Measurements from ENCODE around the gene SLC4A4.
A peak's percentile ranks its signal among the peaks of the same experiment; 100 is the strongest.
"Not testable (repeated sequence)": the region's sequence is repeated elsewhere in the genome, so short reads cannot be mapped to it uniquely, and the experiment has no call there.

The SLC4A4 gene

GRCh38 chr4:71380788-71381187 is 42.0 kb downstream of the SLC4A4 start:
- H3K9me3 Mint-ChIP-seq: no peaks in the 10 kb centered on the region
- no peaks in the 10 kb centered on the region for H3K36me3 Mint-ChIP-seq
- DNase-seq (ENCODE audit: low spot score in 2 of 2) (no peak), ATAC-seq (no peak)
- H3K27ac Mint-ChIP-seq: no peak overlapping the region
- H3K4me3 Mint-ChIP-seq: no peak overlapping the region
- no peaks in the 10 kb centered on the region for H3K4me1 Mint-ChIP-seq

- H3K36me3 Mint-ChIP-seq: peaks cover 6% of the 10 kb centered on the region
- no peak overlapping the region for H3K4me3 Mint-ChIP-seq
- no peaks in the 10 kb centered on the region for H3K4me1 Mint-ChIP-seq
- no peak for DNase-seq (ENCODE audit: low spot score in 2 of 2)
- no peaks in the 10 kb centered on the region for H3K9me3 Mint-ChIP-seq
- no peak for ATAC-seq
- no peak overlapping the region for H3K27ac Mint-ChIP-seq
Measured at GRCh38 chr4:71382125-71382899, 43.5 kb downstream of the SLC4A4 start.

DNA sequence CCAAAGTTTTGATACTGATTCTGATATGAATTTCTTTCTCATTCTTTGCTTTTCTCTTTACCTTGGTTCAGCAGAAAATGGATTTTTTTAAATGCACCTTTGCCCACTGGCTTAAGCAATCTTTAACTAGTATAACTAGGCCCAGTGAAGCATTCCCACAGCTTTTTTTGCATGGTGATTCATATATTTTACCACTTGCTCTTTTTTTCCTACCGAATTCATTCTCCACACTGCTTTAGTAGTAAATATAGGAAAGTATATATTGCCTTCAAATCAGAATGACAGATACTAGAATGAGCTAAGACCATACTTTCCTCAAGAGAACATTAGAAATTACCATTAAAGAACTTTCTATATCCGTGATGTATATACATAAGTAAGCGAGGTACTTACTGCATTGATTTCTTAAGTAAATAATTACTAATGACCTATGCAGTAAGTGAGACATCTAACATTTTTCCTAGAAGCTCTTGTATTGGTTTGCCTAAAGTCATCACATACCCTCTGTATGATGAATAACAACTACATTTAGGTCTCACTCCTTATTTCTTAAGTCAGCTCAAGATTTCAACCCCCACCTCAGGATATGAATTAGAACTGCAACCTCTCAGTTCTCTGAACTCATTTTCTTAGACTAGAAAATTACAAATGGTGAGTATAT is 44.2 kb downstream of the SLC4A4 start:
- no peaks in the 10 kb centered on the region for H3K4me1 Mint-ChIP-seq
- no peaks in the 10 kb centered on the region for H3K9me3 Mint-ChIP-seq
- DNase-seq (ENCODE audit: low spot score in 2 of 2): no peak
- H3K4me3 Mint-ChIP-seq: no peak overlapping the region
- H3K27ac Mint-ChIP-seq: no peak overlapping the region
- peak; percentile 48 for ATAC-seq
- peaks cover 6% of the 10 kb centered on the region for H3K36me3 Mint-ChIP-seq

DNA sequence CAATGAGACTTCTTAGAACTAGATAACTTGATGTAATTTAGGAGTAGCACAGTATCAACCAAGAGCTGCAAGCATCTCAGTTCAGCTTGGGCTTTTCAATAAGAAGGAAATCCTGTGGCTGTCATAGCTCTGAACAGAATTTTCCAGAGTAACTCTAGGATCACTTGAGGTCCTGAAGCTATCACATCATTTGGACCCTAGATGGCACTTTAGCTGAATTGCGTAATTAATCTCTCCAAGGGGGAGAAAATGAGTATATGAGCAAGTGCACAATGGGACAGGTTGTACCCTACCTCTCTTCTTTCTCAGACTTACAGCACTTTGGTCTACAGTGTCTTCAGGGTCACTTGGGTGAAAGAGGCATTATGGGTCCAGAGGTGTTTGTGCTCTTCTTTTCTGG is 45.2 kb downstream of the SLC4A4 start:
- Mint-ChIP-seq H3K4me1 (no peaks in the 10 kb centered on the region), H3K27ac (no peak overlapping the region), H3K4me3 (no peak overlapping the region), H3K36me3 (peaks cover 6% of the 10 kb centered on the region), H3K9me3 (no peaks in the 10 kb centered on the region)
- ATAC-seq (no peak), DNase-seq (ENCODE audit: low spot score in 2 of 2) (no peak)

- Mint-ChIP-seq H3K36me3 (peaks cover 6% of the 10 kb centered on the region), H3K27ac (no peak overlapping the region), H3K9me3 (no peaks in the 10 kb centered on the region), H3K4me1 (no peaks in the 10 kb centered on the region), H3K4me3 (no peak overlapping the region)
- DNase-seq (ENCODE audit: low spot score in 2 of 2) (no peak), ATAC-seq (no peak)
Measured at GRCh38 chr4:71389149-71389827, 50.5 kb downstream of the SLC4A4 start.

GRCh38 chr4:71392109-71392508 is 53.3 kb downstream of the SLC4A4 start:
- ATAC-seq: no peak
- no peak for DNase-seq (ENCODE audit: low spot score in 2 of 2)
- no peaks in the 10 kb centered on the region for H3K9me3 Mint-ChIP-seq
- H3K27ac Mint-ChIP-seq: no peak overlapping the region
- H3K4me3 Mint-ChIP-seq: no peak overlapping the region
- no peaks in the 10 kb centered on the region for H3K36me3 Mint-ChIP-seq
- no peaks in the 10 kb centered on the region for H3K4me1 Mint-ChIP-seq

DNA sequence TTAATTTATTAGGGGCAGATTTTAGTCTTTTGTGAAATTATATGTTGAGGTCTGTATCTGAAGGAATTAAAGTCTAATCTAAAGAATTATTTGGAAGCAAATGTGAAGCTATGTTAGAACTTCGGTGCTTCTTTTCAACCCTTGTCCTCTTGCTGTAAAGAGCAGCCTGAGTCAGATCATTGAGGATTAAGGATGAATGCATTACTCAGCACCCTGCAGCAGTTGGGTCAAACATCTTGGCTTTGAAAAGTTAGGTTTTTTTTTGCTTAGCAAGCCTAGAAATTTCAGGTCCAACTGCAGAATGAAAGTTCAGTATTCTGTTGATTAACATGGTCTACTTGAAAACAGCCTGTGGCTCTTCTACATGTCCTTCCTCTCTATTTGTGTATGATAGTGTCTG is 57.6 kb downstream of the SLC4A4 start:
- DNase-seq (ENCODE audit: low spot score in 2 of 2): no peak
- no peaks in the 10 kb centered on the region for H3K9me3 Mint-ChIP-seq
- H3K36me3 Mint-ChIP-seq: no peaks in the 10 kb centered on the region
- H3K4me1 Mint-ChIP-seq: no peaks in the 10 kb centered on the region
- H3K4me3 Mint-ChIP-seq: no peak overlapping the region
- H3K27ac Mint-ChIP-seq: no peak overlapping the region
- no peak for ATAC-seq

- DNase-seq (ENCODE audit: low spot score in 2 of 2) (no peak), ATAC-seq (no peak)
- Mint-ChIP-seq H3K4me3 (no peak overlapping the region), H3K27ac (no peak overlapping the region), H3K36me3 (no peaks in the 10 kb centered on the region), H3K9me3 (no peaks in the 10 kb centered on the region), H3K4me1 (no peaks in the 10 kb centered on the region)
Measured at GRCh38 chr4:71400810-71401209, 62.0 kb downstream of the SLC4A4 start.

GRCh38 chr4:71402616-71403015 is 63.8 kb downstream of the SLC4A4 start:
- Mint-ChIP-seq H3K36me3 (no peaks in the 10 kb centered on the region), H3K27ac (no peak overlapping the region), H3K4me1 (no peaks in the 10 kb centered on the region), H3K9me3 (no peaks in the 10 kb centered on the region), H3K4me3 (no peak overlapping the region)
- DNase-seq (ENCODE audit: low spot score in 2 of 2): no peak
- ATAC-seq: no peak

DNA sequence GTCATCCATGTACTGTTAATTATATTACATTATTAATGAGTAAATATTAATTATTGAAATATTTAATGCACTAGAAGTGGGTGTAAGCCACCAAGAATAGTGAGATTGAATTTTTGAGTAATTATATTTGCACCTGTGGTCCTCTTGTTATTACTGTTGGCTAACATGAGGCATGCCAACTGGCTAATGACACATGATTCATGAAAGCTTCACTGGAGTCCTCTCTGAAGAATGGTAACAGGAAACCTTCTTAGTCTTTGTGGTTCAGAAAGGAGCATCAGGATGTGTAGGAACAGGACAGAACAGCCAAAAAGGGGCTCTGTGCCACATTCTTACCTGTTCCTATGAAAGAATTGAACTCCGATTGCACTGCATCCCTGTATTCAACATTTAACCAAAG is 65.2 kb downstream of the SLC4A4 start:
- ATAC-seq: no peak
- peaks cover 7% of the 10 kb centered on the region for H3K9me3 Mint-ChIP-seq

GRCh38 chr4:71405791-71406190 is 67.0 kb downstream of the SLC4A4 start:
- Mint-ChIP-seq H3K4me3 (no peak overlapping the region), H3K27ac (no peak overlapping the region), H3K36me3 (no peaks in the 10 kb centered on the region), H3K4me1 (no peaks in the 10 kb centered on the region), H3K9me3 (peaks cover 10% of the 10 kb centered on the region)
- ATAC-seq: no peak
- DNase-seq (ENCODE audit: low spot score in 2 of 2): no peak

More for the DNA sequence above, 65.2 kb downstream of the SLC4A4 start:
- H3K27ac Mint-ChIP-seq: no peak overlapping the region
- DNase-seq (ENCODE audit: low spot score in 2 of 2): no peak
- H3K4me1 Mint-ChIP-seq: no peaks in the 10 kb centered on the region
- H3K36me3 Mint-ChIP-seq: no peaks in the 10 kb centered on the region
- no peak overlapping the region for H3K4me3 Mint-ChIP-seq

DNA sequence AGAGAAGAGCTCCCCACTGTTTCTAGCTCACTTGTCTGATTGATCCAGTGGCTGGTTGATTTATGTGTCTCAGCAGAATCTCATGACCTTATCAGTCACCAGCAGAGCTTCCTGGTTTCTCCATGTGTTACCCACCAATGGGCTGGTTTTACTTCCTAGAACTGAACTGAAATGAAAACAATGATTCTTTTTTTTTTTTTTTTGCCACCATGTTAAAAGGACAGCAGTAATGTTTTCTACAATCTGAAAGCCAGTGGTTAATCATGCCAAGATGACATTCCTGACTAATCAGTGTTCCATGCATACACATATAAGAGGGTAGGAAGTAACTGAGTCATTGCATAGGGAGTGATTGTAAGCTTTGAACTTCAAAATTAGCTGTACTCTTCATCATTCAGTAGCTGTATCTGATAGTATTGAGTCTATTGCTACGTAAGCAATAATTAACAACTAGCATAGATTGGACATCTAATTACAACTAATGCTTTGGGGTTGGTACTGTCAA is 67.7 kb downstream of the SLC4A4 start:
- peaks cover 10% of the 10 kb centered on the region for H3K9me3 Mint-ChIP-seq
- H3K4me3 Mint-ChIP-seq: no peak overlapping the region
- ATAC-seq (no peak), DNase-seq (ENCODE audit: low spot score in 2 of 2) (no peak)
- H3K27ac Mint-ChIP-seq: no peak overlapping the region
- no peaks in the 10 kb centered on the region for H3K4me1 Mint-ChIP-seq
- no peaks in the 10 kb centered on the region for H3K36me3 Mint-ChIP-seq

DNA sequence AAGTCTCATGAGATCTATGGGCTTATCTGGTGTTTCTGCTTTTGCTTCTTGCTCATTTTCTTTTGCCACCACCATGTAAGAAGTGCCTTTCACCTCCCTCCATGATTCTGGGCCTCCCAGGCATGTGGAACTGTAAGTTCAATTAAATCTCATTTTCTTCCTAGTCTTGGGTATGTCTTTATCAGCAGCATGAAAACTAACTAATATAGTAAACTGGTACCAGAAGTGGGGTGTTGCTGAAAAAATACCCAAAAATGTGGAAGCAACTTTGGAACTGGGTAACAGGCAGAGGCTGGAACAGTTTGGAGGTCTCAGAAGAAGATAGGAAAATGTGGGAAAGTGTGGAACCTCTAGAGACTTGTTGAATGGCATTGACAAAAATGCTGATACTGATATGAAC is 70.1 kb downstream of the SLC4A4 start:
- not testable (repeated sequence) for H3K27ac Mint-ChIP-seq; ATAC-seq; H3K9me3 Mint-ChIP-seq; H3K36me3 Mint-ChIP-seq; H3K4me3 Mint-ChIP-seq; H3K4me1 Mint-ChIP-seq; DNase-seq (ENCODE audit: low spot score in 2 of 2)

GRCh38 chr4:71411981-71412380 is 73.2 kb downstream of the SLC4A4 start:
- Mint-ChIP-seq H3K4me3 (no peak overlapping the region), H3K36me3 (no peaks in the 10 kb centered on the region), H3K27ac (no peak overlapping the region), H3K4me1 (no peaks in the 10 kb centered on the region), H3K9me3 (peaks cover 10% of the 10 kb centered on the region)
- ATAC-seq (no peak), DNase-seq (ENCODE audit: low spot score in 2 of 2) (no peak)

DNA sequence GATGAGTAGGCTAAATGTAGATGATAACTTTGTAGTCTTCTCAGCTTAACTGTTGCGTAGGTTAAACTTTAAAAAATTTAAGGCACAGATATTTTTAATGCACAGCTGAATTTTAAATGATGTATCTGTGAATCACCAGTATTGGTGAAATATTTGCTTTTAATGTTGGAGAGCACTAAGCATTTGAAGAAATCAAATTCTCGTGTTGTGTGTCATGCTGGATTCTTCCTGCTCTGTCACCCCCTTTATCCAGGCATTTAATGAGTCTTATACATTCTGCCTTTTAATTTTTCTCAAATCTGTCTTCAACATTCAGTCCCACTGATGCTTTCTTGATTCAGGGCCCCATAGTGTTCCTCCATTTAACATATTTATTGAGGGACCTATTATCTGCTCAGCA is 76.7 kb downstream of the SLC4A4 start:
- ATAC-seq (no peak), DNase-seq (ENCODE audit: low spot score in 2 of 2) (no peak)
- Mint-ChIP-seq H3K9me3 (no peaks in the 10 kb centered on the region), H3K27ac (no peak overlapping the region), H3K4me3 (no peak overlapping the region), H3K4me1 (no peaks in the 10 kb centered on the region), H3K36me3 (no peaks in the 10 kb centered on the region)

- no peaks in the 10 kb centered on the region for H3K9me3 Mint-ChIP-seq
Measured at GRCh38 chr4:71417150-71417549, 78.3 kb downstream of the SLC4A4 start.

More at GRCh38 chr4:71417150-71417549, 78.3 kb downstream of the SLC4A4 start:
- no peak for DNase-seq (ENCODE audit: low spot score in 2 of 2)
- Mint-ChIP-seq H3K4me3 (no peak overlapping the region), H3K4me1 (no peaks in the 10 kb centered on the region), H3K27ac (no peak overlapping the region), H3K36me3 (no peaks in the 10 kb centered on the region)
- ATAC-seq: no peak
